ENCODE data around the gene STT3A. TPM values are rescaled to one million over a fixed set of nuclear protein-coding genes. Genes with fewer than 3 reads are reported as not detected.

Gene STT3A
- total RNA-seq, 1 donor from 2014 or later = 252 TPM

GRCh38 chr11:125554038-125554437, 38.6 kb upstream of the STT3A start:
- no peaks in the 10 kb centered on the region for H3K4me1 Mint-ChIP-seq (ENCODE audit: low read depth)
- peaks cover 4% of the 10 kb centered on the region for H3K27me3 Mint-ChIP-seq (ENCODE audit: low read depth)
- no peak overlapping the region for H3K27ac Mint-ChIP-seq (ENCODE audit: unreplicated experiment)
- TF ChIP-seq, protein P1, sequence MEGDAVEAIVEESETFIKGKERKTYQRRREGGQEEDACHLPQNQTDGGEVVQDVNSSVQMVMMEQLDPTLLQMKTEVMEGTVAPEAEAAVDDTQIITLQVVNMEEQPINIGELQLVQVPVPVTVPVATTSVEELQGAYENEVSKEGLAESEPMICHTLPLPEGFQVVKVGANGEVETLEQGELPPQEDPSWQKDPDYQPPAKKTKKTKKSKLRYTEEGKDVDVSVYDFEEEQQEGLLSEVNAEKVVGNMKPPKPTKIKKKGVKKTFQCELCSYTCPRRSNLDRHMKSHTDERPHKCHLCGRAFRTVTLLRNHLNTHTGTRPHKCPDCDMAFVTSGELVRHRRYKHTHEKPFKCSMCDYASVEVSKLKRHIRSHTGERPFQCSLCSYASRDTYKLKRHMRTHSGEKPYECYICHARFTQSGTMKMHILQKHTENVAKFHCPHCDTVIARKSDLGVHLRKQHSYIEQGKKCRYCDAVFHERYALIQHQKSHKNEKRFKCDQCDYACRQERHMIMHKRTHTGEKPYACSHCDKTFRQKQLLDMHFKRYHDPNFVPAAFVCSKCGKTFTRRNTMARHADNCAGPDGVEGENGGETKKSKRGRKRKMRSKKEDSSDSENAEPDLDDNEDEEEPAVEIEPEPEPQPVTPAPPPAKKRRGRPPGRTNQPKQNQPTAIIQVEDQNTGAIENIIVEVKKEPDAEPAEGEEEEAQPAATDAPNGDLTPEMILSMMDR (IDR thresholded peaks at IDR 0.05) = no peak
- peaks cover 15% of the 10 kb centered on the region for H3K9me3 Mint-ChIP-seq (ENCODE audit: low read depth)
- peaks cover 4% of the 10 kb centered on the region for H3K36me3 Mint-ChIP-seq (ENCODE audit: low read depth)
- DNase-seq (ENCODE audit: low spot score) = no peak
- H3K4me3 Mint-ChIP-seq (ENCODE audit: unreplicated experiment) = no peak overlapping the region

DNA sequence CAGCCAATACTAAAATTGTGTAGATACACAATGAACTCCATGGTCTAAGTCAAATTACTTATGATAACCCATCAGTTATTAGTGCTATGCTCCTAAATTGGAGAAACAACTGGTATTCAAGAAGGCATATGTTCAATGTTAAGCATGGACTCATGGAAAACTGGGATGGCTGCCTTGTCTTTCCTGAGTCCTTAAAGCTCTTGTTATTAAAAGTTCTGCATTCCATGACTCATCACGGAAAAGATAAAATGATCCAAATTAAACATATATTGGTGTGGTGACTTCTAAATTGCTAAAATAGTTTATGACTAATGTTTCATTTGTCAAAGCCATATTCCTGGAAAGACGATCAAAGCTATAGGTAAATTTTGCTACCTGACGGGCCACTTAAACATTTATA, 32.8 kb upstream of the STT3A start:
- TF ChIP-seq, protein P1 (IDR thresholded peaks at IDR 0.05) = no peak
- no peaks in the 10 kb centered on the region for H3K9me3 Mint-ChIP-seq (ENCODE audit: low read depth)
- no peak for DNase-seq (ENCODE audit: low spot score)
- H3K4me1 Mint-ChIP-seq (ENCODE audit: low read depth) = peaks cover 5% of the 10 kb centered on the region
- no peak overlapping the region for H3K4me3 Mint-ChIP-seq (ENCODE audit: unreplicated experiment)
- H3K36me3 Mint-ChIP-seq (ENCODE audit: low read depth) = no peaks in the 10 kb centered on the region
- H3K27ac Mint-ChIP-seq (ENCODE audit: unreplicated experiment) = no peak overlapping the region
- H3K27me3 Mint-ChIP-seq (ENCODE audit: low read depth) = peaks cover 8% of the 10 kb centered on the region

DNA sequence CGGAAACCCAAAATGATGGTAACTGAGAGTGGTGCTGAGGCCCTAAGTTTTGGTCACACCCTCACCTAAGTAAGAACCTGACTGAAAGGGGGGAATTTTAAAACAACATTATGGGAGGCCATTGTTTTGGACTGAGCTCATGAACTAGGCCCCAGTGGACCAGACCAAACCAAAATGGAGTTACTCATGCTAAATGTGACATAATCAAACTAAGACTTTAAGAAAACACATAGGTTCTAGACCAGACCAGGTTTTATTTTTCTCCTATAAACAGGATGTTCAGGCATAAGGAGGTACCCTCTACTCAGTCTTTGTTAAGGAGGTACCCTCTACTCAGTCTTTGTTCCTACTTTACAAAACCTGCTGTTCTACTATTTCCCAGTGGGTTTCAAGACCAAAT, 30.7 kb upstream of the STT3A start:
- Mint-ChIP-seq H3K9me3 (ENCODE audit: low read depth) (no peaks in the 10 kb centered on the region), H3K4me1 (ENCODE audit: low read depth) (peaks cover 5% of the 10 kb centered on the region), H3K27ac (ENCODE audit: unreplicated experiment) (no peak overlapping the region), H3K4me3 (ENCODE audit: unreplicated experiment) (no peak overlapping the region), H3K27me3 (ENCODE audit: low read depth) (peaks cover 8% of the 10 kb centered on the region), H3K36me3 (ENCODE audit: low read depth) (no peaks in the 10 kb centered on the region)
- TF ChIP-seq, protein P1 (IDR thresholded peaks at IDR 0.05) = no peak
- DNase-seq (ENCODE audit: low spot score) = no peak

- no peak overlapping the region for H3K4me3 Mint-ChIP-seq (ENCODE audit: unreplicated experiment)
- no peak overlapping the region for H3K27ac Mint-ChIP-seq (ENCODE audit: unreplicated experiment)
- H3K4me1 Mint-ChIP-seq (ENCODE audit: low read depth) = peaks cover 5% of the 10 kb centered on the region
- no peak for DNase-seq (ENCODE audit: low spot score)
- peaks cover 4% of the 10 kb centered on the region for H3K27me3 Mint-ChIP-seq (ENCODE audit: low read depth)
- no peaks in the 10 kb centered on the region for H3K9me3 Mint-ChIP-seq (ENCODE audit: low read depth)
- no peaks in the 10 kb centered on the region for H3K36me3 Mint-ChIP-seq (ENCODE audit: low read depth)
- TF ChIP-seq, protein P1 (IDR thresholded peaks at IDR 0.05) = no peak
Measured at GRCh38 chr11:125562430-125562829, 30.2 kb upstream of the STT3A start.

GRCh38 chr11:125564357-125564756, 28.3 kb upstream of the STT3A start:
- H3K36me3 Mint-ChIP-seq (ENCODE audit: low read depth) = no peaks in the 10 kb centered on the region
- no peak overlapping the region for H3K4me3 Mint-ChIP-seq (ENCODE audit: unreplicated experiment)
- H3K4me1 Mint-ChIP-seq (ENCODE audit: low read depth) = peaks cover 8% of the 10 kb centered on the region
- DNase-seq (ENCODE audit: low spot score) = no peak
- no peaks in the 10 kb centered on the region for H3K9me3 Mint-ChIP-seq (ENCODE audit: low read depth)
- TF ChIP-seq, protein P1 (IDR thresholded peaks at IDR 0.05) = no peak
- H3K27ac Mint-ChIP-seq (ENCODE audit: unreplicated experiment) = no peak overlapping the region
- H3K27me3 Mint-ChIP-seq (ENCODE audit: low read depth) = peaks cover 4% of the 10 kb centered on the region

Measured in chondrocyte (in vitro differentiated cells).